ENCODE measurements around the gene GLT1D1.

The GLT1D1 gene

DNA sequence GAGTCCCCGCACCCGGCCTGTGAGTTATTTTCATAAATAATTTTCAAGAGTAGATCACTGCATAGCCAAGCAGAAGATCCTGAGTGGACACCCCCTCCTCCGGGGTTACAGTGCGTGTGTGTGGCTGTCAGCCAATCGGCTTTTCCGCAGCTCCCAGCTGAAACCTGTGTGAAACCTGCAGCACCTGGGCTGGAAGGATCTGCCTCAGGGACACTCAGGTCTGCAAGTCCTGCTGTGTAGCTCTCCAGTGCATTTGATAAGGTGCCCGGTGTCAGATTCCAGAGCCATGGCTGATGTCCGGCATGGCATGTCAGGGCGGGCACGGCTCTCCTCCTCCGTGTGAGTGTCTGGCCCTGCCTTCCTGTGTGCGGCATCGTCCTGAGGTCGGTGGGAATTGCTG lies 124.8 kb downstream of the GLT1D1 start:
- Histone ChIP-seq H3K27ac (ENCODE audit: low read depth, low read length) (no peak overlapping the region), H3K9ac (ENCODE audit: low read length) (no peak overlapping the region), H3K9me3 (ENCODE audit: insufficient read depth, low read length) (no peaks in the 10 kb centered on the region), H3F3A (ENCODE audit: insufficient read depth) (no peaks in the 10 kb centered on the region), H3K36me3 (ENCODE audit: low read length) (no peaks in the 10 kb centered on the region), H3K79me2 (ENCODE audit: insufficient read depth, low read length) (no peaks in the 10 kb centered on the region), H3K4me2 (ENCODE audit: low read depth, low read length, poor library complexity, severe bottlenecking) (no peak overlapping the region), H3K27me3 (ENCODE audit: low read length) (no peaks in the 10 kb centered on the region), H4K20me1 (ENCODE audit: low read depth, low read length) (no peaks in the 10 kb centered on the region), H3K4me3 (ENCODE audit: insufficient read depth, low read length, poor library complexity, severe bottlenecking) (no peak overlapping the region), H2AFZ (ENCODE audit: low read depth, low read length, severe bottlenecking) (no peak overlapping the region), H3K9me2 (replicated peaks; ENCODE audit: insufficient read depth, low read length) (no peaks in the 10 kb centered on the region)
- no peak for TF ChIP-seq EZH2phosphoT487 (conservative IDR thresholded peaks at IDR 0.05; ENCODE audit: low read length)
- TF ChIP-seq, protein P1, sequence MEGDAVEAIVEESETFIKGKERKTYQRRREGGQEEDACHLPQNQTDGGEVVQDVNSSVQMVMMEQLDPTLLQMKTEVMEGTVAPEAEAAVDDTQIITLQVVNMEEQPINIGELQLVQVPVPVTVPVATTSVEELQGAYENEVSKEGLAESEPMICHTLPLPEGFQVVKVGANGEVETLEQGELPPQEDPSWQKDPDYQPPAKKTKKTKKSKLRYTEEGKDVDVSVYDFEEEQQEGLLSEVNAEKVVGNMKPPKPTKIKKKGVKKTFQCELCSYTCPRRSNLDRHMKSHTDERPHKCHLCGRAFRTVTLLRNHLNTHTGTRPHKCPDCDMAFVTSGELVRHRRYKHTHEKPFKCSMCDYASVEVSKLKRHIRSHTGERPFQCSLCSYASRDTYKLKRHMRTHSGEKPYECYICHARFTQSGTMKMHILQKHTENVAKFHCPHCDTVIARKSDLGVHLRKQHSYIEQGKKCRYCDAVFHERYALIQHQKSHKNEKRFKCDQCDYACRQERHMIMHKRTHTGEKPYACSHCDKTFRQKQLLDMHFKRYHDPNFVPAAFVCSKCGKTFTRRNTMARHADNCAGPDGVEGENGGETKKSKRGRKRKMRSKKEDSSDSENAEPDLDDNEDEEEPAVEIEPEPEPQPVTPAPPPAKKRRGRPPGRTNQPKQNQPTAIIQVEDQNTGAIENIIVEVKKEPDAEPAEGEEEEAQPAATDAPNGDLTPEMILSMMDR (IDR thresholded peaks at IDR 0.05; ENCODE audit: insufficient read depth, low read length, poor library complexity, severe bottlenecking): no peak

DNA sequence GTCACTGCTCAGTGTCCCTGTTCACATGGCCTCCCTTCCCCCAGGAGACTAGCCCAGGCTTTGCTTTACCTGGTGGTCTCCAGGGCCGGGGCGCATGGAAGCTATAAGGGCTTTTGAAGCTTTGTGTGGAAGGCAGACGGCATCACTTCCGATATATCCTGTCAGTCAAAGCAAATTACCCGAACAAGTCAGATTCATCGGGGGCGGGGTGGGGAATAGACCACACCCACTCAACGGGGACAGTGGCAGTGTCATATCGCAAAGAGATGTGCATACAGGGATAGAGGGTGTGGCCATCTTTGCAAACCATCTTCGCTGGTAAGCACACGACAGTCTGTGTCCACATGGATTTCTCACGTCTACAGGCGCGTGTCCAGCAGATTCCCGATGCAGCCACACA lies 127.3 kb downstream of the GLT1D1 start:
- Histone ChIP-seq H3K79me2 (ENCODE audit: insufficient read depth, low read length) (no peaks in the 10 kb centered on the region), H3K36me3 (ENCODE audit: low read length) (no peaks in the 10 kb centered on the region)

GRCh38 chr12:128981971-128982533 lies 128.8 kb downstream of the GLT1D1 start:
- no peak overlapping the region for H3K9ac ChIP-seq (ENCODE audit: low read length)
- TF ChIP-seq EZH2phosphoT487 (conservative IDR thresholded peaks at IDR 0.05; ENCODE audit: low read length): no peak
- TF ChIP-seq, protein P1 (IDR thresholded peaks at IDR 0.05; ENCODE audit: insufficient read depth, low read length, poor library complexity, severe bottlenecking): no peak
- no peak overlapping the region for H3K4me3 ChIP-seq (ENCODE audit: insufficient read depth, low read length, poor library complexity, severe bottlenecking)
- no peaks in the 10 kb centered on the region for H3K27me3 ChIP-seq (ENCODE audit: low read length)
- no peaks in the 10 kb centered on the region for H3F3A ChIP-seq (ENCODE audit: insufficient read depth)
- no peaks in the 10 kb centered on the region for H3K9me3 ChIP-seq (ENCODE audit: insufficient read depth, low read length)
- H4K20me1 ChIP-seq (ENCODE audit: low read depth, low read length): no peaks in the 10 kb centered on the region
- H3K79me2 ChIP-seq (ENCODE audit: insufficient read depth, low read length): no peaks in the 10 kb centered on the region
- no peaks in the 10 kb centered on the region for H3K36me3 ChIP-seq (ENCODE audit: low read length)
- no peak overlapping the region for H2AFZ ChIP-seq (ENCODE audit: low read depth, low read length, severe bottlenecking)
- no peak overlapping the region for H3K27ac ChIP-seq (ENCODE audit: low read depth, low read length)
- no peaks in the 10 kb centered on the region for H3K9me2 ChIP-seq (replicated peaks; ENCODE audit: insufficient read depth, low read length)
- no peak overlapping the region for H3K4me2 ChIP-seq (ENCODE audit: low read depth, low read length, poor library complexity, severe bottlenecking)

More for the DNA sequence above, 127.3 kb downstream of the GLT1D1 start:
- Histone ChIP-seq H4K20me1 (ENCODE audit: low read depth, low read length) (no peaks in the 10 kb centered on the region), H3K27ac (ENCODE audit: low read depth, low read length) (no peak overlapping the region), H2AFZ (ENCODE audit: low read depth, low read length, severe bottlenecking) (no peak overlapping the region), H3K9me3 (ENCODE audit: insufficient read depth, low read length) (no peaks in the 10 kb centered on the region), H3K4me3 (ENCODE audit: insufficient read depth, low read length, poor library complexity, severe bottlenecking) (no peak overlapping the region), H3K27me3 (ENCODE audit: low read length) (no peaks in the 10 kb centered on the region), H3K4me2 (ENCODE audit: low read depth, low read length, poor library complexity, severe bottlenecking) (no peak overlapping the region), H3F3A (ENCODE audit: insufficient read depth) (no peaks in the 10 kb centered on the region), H3K9me2 (replicated peaks; ENCODE audit: insufficient read depth, low read length) (no peaks in the 10 kb centered on the region), H3K9ac (ENCODE audit: low read length) (no peak overlapping the region)
- no peak for TF ChIP-seq EZH2phosphoT487 (conservative IDR thresholded peaks at IDR 0.05; ENCODE audit: low read length)
- TF ChIP-seq, protein P1 (IDR thresholded peaks at IDR 0.05; ENCODE audit: insufficient read depth, low read length, poor library complexity, severe bottlenecking): no peak
